Testis (tissue), 2 donors: ENCODE data around the gene BPIFA1.

Source experiments
- POLR2A ChIP-seq: fragments of 450-650 bp; IDR thresholded peaks from one replicate; pipeline ENCODE4 v1.6.1; 2017; ENCODE audit warnings: antibody characterized with exemption, mild to moderate bottlenecking, moderate library complexity
- TF ChIP-seq, protein P1 (sequence below), 3 experiments: fragments of 450-650 bp in 2 of 3; fragments of 200-600 bp in 1 of 3; sonication (generic) in 1 of 3; IDR thresholded peaks; one replicate each; pipeline ENCODE4 v1.5.1; 2016 to 2019; ENCODE audit warnings: antibody characterized with exemption in 3 of 3, mild to moderate bottlenecking in 2 of 3, moderate library complexity in 1 of 3

DNA sequence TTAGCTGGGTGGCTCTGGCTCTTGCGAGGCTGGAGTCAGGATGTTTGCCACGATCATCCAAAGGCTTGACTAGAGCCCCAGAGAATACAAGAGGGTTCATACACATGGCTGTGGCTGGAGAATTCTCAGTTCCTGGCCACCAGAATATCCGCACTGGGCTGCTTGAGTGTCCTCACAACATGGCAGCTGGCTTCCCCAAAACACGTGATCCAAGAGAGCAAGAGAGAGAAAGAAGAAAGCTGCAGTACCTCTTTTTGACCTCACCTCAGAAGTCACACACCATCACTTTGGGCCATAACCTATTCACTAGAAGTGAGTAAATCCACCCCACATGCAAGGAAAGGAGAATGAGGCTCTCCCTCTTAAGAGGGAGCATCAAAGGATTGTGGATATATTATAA lies 25.7 kb downstream of the BPIFA1 start:
- TF ChIP-seq, protein P1, sequence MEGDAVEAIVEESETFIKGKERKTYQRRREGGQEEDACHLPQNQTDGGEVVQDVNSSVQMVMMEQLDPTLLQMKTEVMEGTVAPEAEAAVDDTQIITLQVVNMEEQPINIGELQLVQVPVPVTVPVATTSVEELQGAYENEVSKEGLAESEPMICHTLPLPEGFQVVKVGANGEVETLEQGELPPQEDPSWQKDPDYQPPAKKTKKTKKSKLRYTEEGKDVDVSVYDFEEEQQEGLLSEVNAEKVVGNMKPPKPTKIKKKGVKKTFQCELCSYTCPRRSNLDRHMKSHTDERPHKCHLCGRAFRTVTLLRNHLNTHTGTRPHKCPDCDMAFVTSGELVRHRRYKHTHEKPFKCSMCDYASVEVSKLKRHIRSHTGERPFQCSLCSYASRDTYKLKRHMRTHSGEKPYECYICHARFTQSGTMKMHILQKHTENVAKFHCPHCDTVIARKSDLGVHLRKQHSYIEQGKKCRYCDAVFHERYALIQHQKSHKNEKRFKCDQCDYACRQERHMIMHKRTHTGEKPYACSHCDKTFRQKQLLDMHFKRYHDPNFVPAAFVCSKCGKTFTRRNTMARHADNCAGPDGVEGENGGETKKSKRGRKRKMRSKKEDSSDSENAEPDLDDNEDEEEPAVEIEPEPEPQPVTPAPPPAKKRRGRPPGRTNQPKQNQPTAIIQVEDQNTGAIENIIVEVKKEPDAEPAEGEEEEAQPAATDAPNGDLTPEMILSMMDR (IDR thresholded peaks at IDR 0.05): no peak
- TF ChIP-seq POLR2A: no peak
